Panc1 (cell line): ENCODE data around the gene CDK8. TPM values are rescaled to one million over a fixed set of nuclear protein-coding genes. Genes with fewer than 3 reads are reported as not detected.

Source experiments
- ATAC-seq: fragments of 200-7000 bp; cut with Tn5 transposase; 2 replicates; pipeline ENCODE4 v1.9.1; 2020; ENCODE audit warnings: mild to moderate bottlenecking, moderate library complexity
- BruUV-seq: library from RNA; stranded (reverse); fragments of 400-500 nt; replicated peaks from 2 replicates; lab custom pipeline; 2021; lab: Mats Ljungman, UMichigan
- CTCF ChIA-PET: fragments of 300-600 bp; sonication (Branson Sonifier 250); formaldehyde crosslinking; loops from one replicate; lab custom pipeline; 2022; ENCODE audit warnings: antibody characterized with exemption; lab: Charles Lee
- POLR2A ChIA-PET: fragments of 300-600 bp; sonication (Branson Sonifier 250); formaldehyde crosslinking; loops from one replicate; lab custom pipeline; 2022; ENCODE audit warnings: antibody characterized with exemption; lab: Charles Lee
- DNase-seq: peaks from one replicate; pipeline ENCODE4 v3.0.0-alpha.2; 2010; ENCODE audit warnings: low read depth, low spot score
- H3K27ac ChIP-seq: 2 replicates; pipeline ENCODE4 v1.5.1; 2011; ENCODE audit warnings: mild to moderate bottlenecking, low read length, inconsistent platforms
- H3K27me3 ChIP-seq: fragments of 200-500 bp; sonication (Bioruptor generic); 2 replicates; pipeline ENCODE4 v1.6.0; 2014; ENCODE audit warnings: low read length, inconsistent platforms; ENCODE audit not compliant: control insufficient read depth, insufficient read depth
- H3K36me3 ChIP-seq: fragments of 200-500 bp; sonication (Bioruptor generic); 2 replicates; pipeline ENCODE4 v1.5.1; 2014; ENCODE audit warnings: inconsistent platforms, mild to moderate bottlenecking, low read length, moderate library complexity; ENCODE audit not compliant: control insufficient read depth, insufficient read depth
- H3K4me1 ChIP-seq: 2 replicates; pipeline ENCODE4 v1.5.1; 2011; ENCODE audit warnings: inconsistent platforms, mild to moderate bottlenecking, low read length, moderate library complexity; ENCODE audit not compliant: control insufficient read depth, insufficient read depth
- H3K4me3 ChIP-seq, 2 experiments: 2 replicates each; pipeline ENCODE4 v1.5.1; 2011 to 2012; ENCODE audit warnings: low read depth in 2 of 2, low read length in 2 of 2, mild to moderate bottlenecking in 2 of 2, inconsistent platforms in 1 of 2, moderate library complexity in 1 of 2
- H3K9me3 ChIP-seq: fragments of 200-500 bp; sonication (Bioruptor generic); 2 replicates; pipeline ENCODE4 v1.5.1; 2014; ENCODE audit warnings: low read depth, mild to moderate bottlenecking, inconsistent platforms, low read length, moderate library complexity; ENCODE audit not compliant: control insufficient read depth, insufficient read depth
- POLR2AphosphoS5 ChIP-seq: IDR thresholded peaks from 2 replicates; pipeline ENCODE4 v1.6.1; 2012; ENCODE audit warnings: mild to moderate bottlenecking, low read depth, low read length, moderate library complexity
- SIN3A ChIP-seq: IDR thresholded peaks from 2 replicates; pipeline ENCODE4 v1.6.1; 2012; ENCODE audit warnings: low read depth, mild to moderate bottlenecking, low read length, moderate library complexity, borderline replicate concordance; ENCODE audit not compliant: insufficient read depth
- TCF7L2 ChIP-seq: IDR thresholded peaks from 2 replicates; pipeline ENCODE4 v1.6.1; 2011; ENCODE audit warnings: mild to moderate bottlenecking, low read depth, low read length, inconsistent platforms
- in situ Hi-C: cut with HindIII; loops from 2 replicates; pipeline ENCODE4 v1.10.0; 2016; ENCODE audit warnings: low sequenced_read_pairs, low pct_unique_long_range_greater_than_20kb
- intact Hi-C: fragments of 100-400 bp; cut with micrococcal nuclease; formaldehyde crosslinking; loops from one replicate; pipeline ENCODE4 v1.10.0; 2022; ENCODE audit not compliant: unreplicated experiment
- total RNA-seq: library from RNA; stranded (reverse); gene quantifications from one replicate; pipeline ENCODE4 v1.2.1, GENCODE V29; 2021; ENCODE audit not compliant: unreplicated experiment
- TF ChIP-seq, protein P1 (sequence below): fragments of 450-650 bp; IDR thresholded peaks from 2 replicates; pipeline ENCODE4 v1.5.1; 2017; ENCODE audit warnings: mild to moderate bottlenecking
- TF ChIP-seq, protein P2 (sequence below), 2 experiments: IDR thresholded peaks; 2 replicates each; pipeline ENCODE4 v1.6.1; 2011 to 2012; ENCODE audit warnings: low read depth in 2 of 2, control low read depth in 1 of 2, low read length in 1 of 2, mild to moderate bottlenecking in 1 of 2, moderate library complexity in 1 of 2; ENCODE audit not compliant: insufficient read depth in 1 of 2

CDK8 gene
- total RNA-seq, 1 experiment from 2014 or later, result 14.9 TPM

DNA sequence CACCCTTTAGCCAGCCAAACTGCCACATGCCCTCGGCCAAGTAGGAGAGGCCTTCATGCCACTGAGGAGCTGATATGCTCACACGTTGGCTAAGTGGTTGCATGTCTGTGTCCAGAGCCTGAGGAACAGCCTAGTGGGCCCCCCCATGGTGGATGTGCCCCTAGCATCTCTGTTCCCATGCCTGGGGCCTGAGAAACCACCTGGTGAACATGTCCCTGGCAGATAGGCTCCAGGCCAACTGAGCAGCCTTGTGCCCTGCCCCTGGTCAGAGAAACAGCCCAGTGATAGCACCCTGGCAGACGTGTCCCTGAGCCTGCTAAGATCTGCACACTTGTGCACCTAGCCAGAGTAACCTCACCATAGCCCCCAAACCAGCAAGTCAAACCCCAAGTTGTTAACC, 181.7 kb downstream of the CDK8 start:
- 0 out of 2 replicates have a peak, but pooled peaks cover 7% of the 10 kb centered on the region for H3K9me3 ChIP-seq
- in situ Hi-C loops, result no loop called here
- CTCF ChIA-PET, result no interaction called here

DNA sequence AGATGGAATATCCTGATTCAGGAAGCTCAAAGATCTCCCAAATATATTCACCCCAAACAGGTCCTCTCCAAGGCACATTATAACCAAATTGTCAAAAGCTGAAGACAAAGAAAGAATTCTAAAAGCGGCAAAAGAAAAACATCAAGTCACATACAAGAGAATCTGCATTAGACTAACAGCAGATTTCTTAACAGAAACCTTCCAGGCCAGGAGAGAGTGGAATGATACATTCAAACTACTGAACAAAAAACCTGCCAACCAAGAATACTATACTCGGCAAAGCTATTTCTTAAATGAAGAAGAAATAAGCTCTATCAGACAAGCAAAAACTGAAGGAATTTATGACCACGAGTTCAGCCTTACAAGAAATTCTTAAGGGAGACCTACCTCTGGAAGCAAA, 183.0 kb downstream of the CDK8 start:
- in situ Hi-C loops (no loop called here), intact Hi-C loops (no loop called here)
- ATAC-seq (no peak), DNase-seq (no peak)
- BruUV-seq, result no TSS peak
- Histone ChIP-seq H3K4me3 (no peak overlapping the region), H3K27ac (no peak overlapping the region), H3K27me3 (no peaks in the 10 kb centered on the region), H3K36me3 (no peaks in the 10 kb centered on the region), H3K4me1 (no peaks in the 10 kb centered on the region), H3K9me3 (0 out of 2 replicates have a peak, but pooled peaks cover 7% of the 10 kb centered on the region)
- ChIA-PET CTCF (no interaction called here), POLR2A (no interaction called here)
- TF ChIP-seq POLR2AphosphoS5, result no peak
- TF ChIP-seq TCF7L2, result no peak
- TF ChIP-seq, protein P1, sequence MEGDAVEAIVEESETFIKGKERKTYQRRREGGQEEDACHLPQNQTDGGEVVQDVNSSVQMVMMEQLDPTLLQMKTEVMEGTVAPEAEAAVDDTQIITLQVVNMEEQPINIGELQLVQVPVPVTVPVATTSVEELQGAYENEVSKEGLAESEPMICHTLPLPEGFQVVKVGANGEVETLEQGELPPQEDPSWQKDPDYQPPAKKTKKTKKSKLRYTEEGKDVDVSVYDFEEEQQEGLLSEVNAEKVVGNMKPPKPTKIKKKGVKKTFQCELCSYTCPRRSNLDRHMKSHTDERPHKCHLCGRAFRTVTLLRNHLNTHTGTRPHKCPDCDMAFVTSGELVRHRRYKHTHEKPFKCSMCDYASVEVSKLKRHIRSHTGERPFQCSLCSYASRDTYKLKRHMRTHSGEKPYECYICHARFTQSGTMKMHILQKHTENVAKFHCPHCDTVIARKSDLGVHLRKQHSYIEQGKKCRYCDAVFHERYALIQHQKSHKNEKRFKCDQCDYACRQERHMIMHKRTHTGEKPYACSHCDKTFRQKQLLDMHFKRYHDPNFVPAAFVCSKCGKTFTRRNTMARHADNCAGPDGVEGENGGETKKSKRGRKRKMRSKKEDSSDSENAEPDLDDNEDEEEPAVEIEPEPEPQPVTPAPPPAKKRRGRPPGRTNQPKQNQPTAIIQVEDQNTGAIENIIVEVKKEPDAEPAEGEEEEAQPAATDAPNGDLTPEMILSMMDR, result no peak
- TF ChIP-seq, protein P2, sequence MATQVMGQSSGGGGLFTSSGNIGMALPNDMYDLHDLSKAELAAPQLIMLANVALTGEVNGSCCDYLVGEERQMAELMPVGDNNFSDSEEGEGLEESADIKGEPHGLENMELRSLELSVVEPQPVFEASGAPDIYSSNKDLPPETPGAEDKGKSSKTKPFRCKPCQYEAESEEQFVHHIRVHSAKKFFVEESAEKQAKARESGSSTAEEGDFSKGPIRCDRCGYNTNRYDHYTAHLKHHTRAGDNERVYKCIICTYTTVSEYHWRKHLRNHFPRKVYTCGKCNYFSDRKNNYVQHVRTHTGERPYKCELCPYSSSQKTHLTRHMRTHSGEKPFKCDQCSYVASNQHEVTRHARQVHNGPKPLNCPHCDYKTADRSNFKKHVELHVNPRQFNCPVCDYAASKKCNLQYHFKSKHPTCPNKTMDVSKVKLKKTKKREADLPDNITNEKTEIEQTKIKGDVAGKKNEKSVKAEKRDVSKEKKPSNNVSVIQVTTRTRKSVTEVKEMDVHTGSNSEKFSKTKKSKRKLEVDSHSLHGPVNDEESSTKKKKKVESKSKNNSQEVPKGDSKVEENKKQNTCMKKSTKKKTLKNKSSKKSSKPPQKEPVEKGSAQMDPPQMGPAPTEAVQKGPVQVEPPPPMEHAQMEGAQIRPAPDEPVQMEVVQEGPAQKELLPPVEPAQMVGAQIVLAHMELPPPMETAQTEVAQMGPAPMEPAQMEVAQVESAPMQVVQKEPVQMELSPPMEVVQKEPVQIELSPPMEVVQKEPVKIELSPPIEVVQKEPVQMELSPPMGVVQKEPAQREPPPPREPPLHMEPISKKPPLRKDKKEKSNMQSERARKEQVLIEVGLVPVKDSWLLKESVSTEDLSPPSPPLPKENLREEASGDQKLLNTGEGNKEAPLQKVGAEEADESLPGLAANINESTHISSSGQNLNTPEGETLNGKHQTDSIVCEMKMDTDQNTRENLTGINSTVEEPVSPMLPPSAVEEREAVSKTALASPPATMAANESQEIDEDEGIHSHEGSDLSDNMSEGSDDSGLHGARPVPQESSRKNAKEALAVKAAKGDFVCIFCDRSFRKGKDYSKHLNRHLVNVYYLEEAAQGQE (IDR thresholded peaks at IDR 0.05; ENCODE audit: insufficient read depth in 1 of 2, low read depth in 2 of 2, low read length in 1 of 2), result no peak
- no peak for TF ChIP-seq SIN3A

More for the DNA sequence above, 181.7 kb downstream of the CDK8 start:
- H3K4me1 ChIP-seq, result no peaks in the 10 kb centered on the region
- TF ChIP-seq POLR2AphosphoS5, result no peak
- TF ChIP-seq TCF7L2, result no peak
- no peak for TF ChIP-seq SIN3A
- TF ChIP-seq, protein P2 (IDR thresholded peaks at IDR 0.05; ENCODE audit: insufficient read depth in 1 of 2, low read depth in 2 of 2, low read length in 1 of 2), result no peak
- TF ChIP-seq, protein P1, result no peak
- ATAC-seq, result no peak
- no peak overlapping the region for H3K27ac ChIP-seq
- H3K36me3 ChIP-seq, result no peaks in the 10 kb centered on the region
- POLR2A ChIA-PET, result no interaction called here
- no peaks in the 10 kb centered on the region for H3K27me3 ChIP-seq
- BruUV-seq, result no TSS peak
- no peak overlapping the region for H3K4me3 ChIP-seq
- intact Hi-C loops, result no loop called here
- no peak for DNase-seq
